SK-N-MC (cell line): ENCODE data around the gene SLC35F3.

ENCODE experiments used
- EZH2 ChIP-seq: fragments of 200-600 bp; sonication (generic); IDR thresholded peaks from one replicate; pipeline ENCODE4 v1.6.1; 2017; ENCODE audit warnings: antibody characterized with exemption
- FOXP2 ChIP-seq: optimal IDR thresholded peaks from 2 replicates; pipeline ENCODE3; 2011; ENCODE audit warnings: mild to moderate bottlenecking, moderate library complexity; ENCODE audit not compliant: insufficient read depth; ENCODE audit errors: extremely low read length, control extremely low read depth
- POLR2AphosphoS5 ChIP-seq: IDR thresholded peaks from 2 replicates; pipeline ENCODE4 v1.6.1; 2012; ENCODE audit warnings: mild to moderate bottlenecking, low read depth, low read length, borderline replicate concordance

GRCh38 chr1:234093741-234094140 is 189.3 kb downstream of the SLC35F3 start:
- no peak for TF ChIP-seq POLR2AphosphoS5
- TF ChIP-seq EZH2, result no peak
- TF ChIP-seq FOXP2, result no peak
